ENCODE data around the gene VPREB1. TPM values are rescaled to one million over a fixed set of nuclear protein-coding genes. Genes with fewer than 3 reads are reported as not detected.

The VPREB1 gene, protein sequence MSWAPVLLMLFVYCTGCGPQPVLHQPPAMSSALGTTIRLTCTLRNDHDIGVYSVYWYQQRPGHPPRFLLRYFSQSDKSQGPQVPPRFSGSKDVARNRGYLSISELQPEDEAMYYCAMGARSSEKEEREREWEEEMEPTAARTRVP
- not detected in 5 replicates for total RNA-seq (2022; extraction: Qiagen RNA extraction; ENCODE audit: low read depth)

DNA sequence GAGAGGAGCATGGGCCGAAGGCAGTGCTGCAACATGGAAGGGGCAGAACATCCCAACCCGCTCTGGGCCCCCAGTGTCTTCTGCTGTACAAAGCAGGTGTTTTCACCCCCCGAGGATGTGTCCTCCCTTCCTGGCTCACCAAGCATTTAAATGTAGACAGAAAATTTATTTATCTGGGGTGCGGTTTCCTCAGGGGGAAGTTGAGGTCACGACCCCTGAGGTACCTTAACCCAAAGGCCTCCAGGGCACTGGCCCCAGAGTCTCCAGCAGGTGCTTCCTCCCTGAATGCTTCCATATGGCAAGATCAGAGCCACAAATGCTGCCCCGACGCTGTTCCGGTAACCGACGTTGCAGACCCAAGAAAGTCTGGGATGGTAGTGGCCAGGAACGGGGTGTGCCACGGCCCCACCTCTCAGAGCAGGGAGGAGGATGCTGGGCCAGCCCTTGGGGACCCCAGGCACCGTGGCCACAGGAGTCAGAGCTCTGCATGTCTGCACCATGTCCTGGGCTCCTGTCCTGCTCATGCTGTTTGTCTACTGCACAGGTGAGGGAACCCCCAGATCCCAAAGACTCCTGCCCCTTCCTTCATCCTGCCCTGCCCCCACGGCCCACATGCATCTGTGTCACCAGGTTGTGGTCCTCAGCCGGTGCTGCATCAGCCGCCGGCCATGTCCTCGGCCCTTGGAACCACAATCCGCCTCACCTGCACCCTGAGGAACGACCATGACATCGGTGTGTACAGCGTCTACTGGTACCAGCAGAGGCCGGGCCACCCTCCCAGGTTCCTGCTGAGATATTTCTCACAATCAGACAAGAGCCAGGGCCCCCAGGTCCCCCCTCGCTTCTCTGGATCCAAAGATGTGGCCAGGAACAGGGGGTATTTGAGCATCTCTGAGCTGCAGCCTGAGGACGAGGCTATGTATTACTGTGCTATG is at the start of gene VPREB1:
VPREB1 (plus strand) TSS at position 471 of the 935 bp plus-strand sequence; CDS start at position 499, 28 bp downstream.

